Endothelial cell of umbilical vein (primary cell): ENCODE data around the gene MLNR. TPM values are rescaled to one million over a fixed set of nuclear protein-coding genes. Genes with fewer than 3 reads are reported as not detected.

Experiments
- BruUV-seq: library from RNA; stranded (reverse); fragments of 400-500 nt; replicated peaks from 2 replicates; lab custom pipeline; 2021; lab: Mats Ljungman, UMichigan
- CTCF ChIA-PET: fragments of 300-600, 350-600 bp; sonication (Branson Sonifier 250); formaldehyde crosslinking; loops from one replicate; lab custom pipeline; 2021; ENCODE audit warnings: antibody characterized with exemption, inconsistent platforms; lab: Charles Lee
- POLR2A ChIA-PET: fragments of 300-600, 350-600 bp; sonication (Branson Sonifier 250); formaldehyde crosslinking; loops from one replicate; lab custom pipeline; 2021; ENCODE audit warnings: antibody characterized with exemption, inconsistent platforms; lab: Charles Lee
- DNase-seq: peaks from one replicate; pipeline ENCODE4 v3.0.0-alpha.2; 2011; ENCODE audit warnings: low read depth, low spot score
- FAIRE-seq: peaks from 2 replicates; lab custom pipeline; 2011; peaks lifted over from hg19 to GRCh38; lab: Jason Lieb, UNC
- H2AFZ ChIP-seq: 2 replicates; pipeline ENCODE4 v1.6.0; 2012; ENCODE audit warnings: low read depth, low read length, control low read depth, inconsistent platforms
- H3K27ac ChIP-seq: 2 replicates; pipeline ENCODE4 v1.5.1; 2011; ENCODE audit warnings: low read depth, mild to moderate bottlenecking, control low read depth, low read length, moderate library complexity; ENCODE audit not compliant: insufficient read depth
- H3K27me3 ChIP-seq, 2 experiments: 2 replicates each; pipeline versions ENCODE4 v1.6.0 to v1.6.1; 2011; ENCODE audit warnings: low read length in 2 of 2, mixed read lengths in 1 of 2; ENCODE audit not compliant: control insufficient read depth in 2 of 2, insufficient read depth in 2 of 2
- H3K36me3 ChIP-seq, 2 experiments: 2 replicates in 1 of 2; 3 replicates in 1 of 2; pipeline ENCODE4 v1.5.1; 2011; ENCODE audit warnings: low read length in 2 of 2, mild to moderate bottlenecking in 1 of 2, moderate library complexity in 1 of 2; ENCODE audit not compliant: control insufficient read depth in 2 of 2, insufficient read depth in 2 of 2; ENCODE audit errors: extremely low read depth in 1 of 2
- H3K4me1 ChIP-seq: 3 replicates; pipeline ENCODE4 v1.5.1; 2011; ENCODE audit warnings: mild to moderate bottlenecking, low read length; ENCODE audit not compliant: control insufficient read depth, insufficient read depth; ENCODE audit errors: extremely low read depth
- H3K4me2 ChIP-seq: 2 replicates; pipeline ENCODE4 v1.6.1; 2011; ENCODE audit warnings: low read length, control low read depth, mixed read lengths; ENCODE audit not compliant: insufficient read depth
- H3K4me3 ChIP-seq, 3 experiments: fragments of 200-600 bp in 1 of 3; sonication (generic), shearing (Covaris generic) in 1 of 3; replicated peaks in 1 of 3; 2 replicates each; pipeline ENCODE4 v1.5.1; 2011 to 2016; ENCODE audit warnings: control low read depth in 3 of 3, low read length in 3 of 3, mild to moderate bottlenecking in 2 of 3, inconsistent platforms in 1 of 3, low read depth in 1 of 3, moderate library complexity in 1 of 3; ENCODE audit not compliant: insufficient read depth in 1 of 3
- H3K79me2 ChIP-seq: 2 replicates; pipeline ENCODE4 v1.6.0; 2012; ENCODE audit warnings: low read length, inconsistent platforms; ENCODE audit not compliant: control insufficient read depth, insufficient read depth
- H3K9ac ChIP-seq: replicated peaks from 2 replicates; pipeline ENCODE3; 2011; ENCODE audit warnings: low read length, control low read depth; ENCODE audit not compliant: insufficient read depth; ENCODE audit errors: extremely low read depth
- H3K9me1 ChIP-seq: replicated peaks from 3 replicates; pipeline ENCODE4 v1.6.0; 2011; ENCODE audit warnings: mild to moderate bottlenecking, low read length; ENCODE audit not compliant: control insufficient read depth, insufficient read depth; ENCODE audit errors: extremely low read depth
- H3K9me3 ChIP-seq: replicated peaks from 2 replicates; pipeline ENCODE4 v1.5.1; 2012; ENCODE audit warnings: low read length, inconsistent platforms; ENCODE audit not compliant: control insufficient read depth, insufficient read depth
- H4K20me1 ChIP-seq: replicated peaks from 2 replicates; pipeline ENCODE3; 2011; ENCODE audit warnings: mild to moderate bottlenecking, low read length; ENCODE audit not compliant: control insufficient read depth, insufficient read depth; ENCODE audit errors: extremely low read depth
- EZH2 ChIP-seq: IDR thresholded peaks from 2 replicates; pipeline ENCODE4 v1.6.1; 2012; ENCODE audit warnings: borderline replicate concordance, low read depth, mild to moderate bottlenecking, moderate library complexity, low read length, inconsistent platforms; ENCODE audit not compliant: severe bottlenecking
- FOS ChIP-seq: IDR thresholded peaks from 2 replicates; pipeline ENCODE4 v1.6.1; 2011; ENCODE audit warnings: mild to moderate bottlenecking, low read length, moderate library complexity, borderline replicate concordance; ENCODE audit not compliant: insufficient read depth
- GATA2 ChIP-seq: IDR thresholded peaks from 2 replicates; pipeline ENCODE4 v1.7.0; 2011; ENCODE audit warnings: low read depth, mild to moderate bottlenecking, moderate library complexity, mixed read lengths, low read length; ENCODE audit not compliant: insufficient read length, insufficient read depth
- JUN ChIP-seq: IDR thresholded peaks from 2 replicates; pipeline ENCODE4 v1.6.1; 2011; ENCODE audit warnings: borderline replicate concordance, low read depth; ENCODE audit not compliant: insufficient read length, insufficient read depth
- MYC ChIP-seq: IDR thresholded peaks from one replicate; pipeline ENCODE4 v1.6.1; 2011; ENCODE audit warnings: mild to moderate bottlenecking, low read depth, low read length
- POLR2A ChIP-seq: IDR thresholded peaks from 2 replicates; pipeline ENCODE4 v1.6.1; 2012; ENCODE audit warnings: low read depth, mild to moderate bottlenecking, control low read depth, low read length
- POLR2AphosphoS5 ChIP-seq: IDR thresholded peaks from 2 replicates; pipeline ENCODE4 v1.6.1; 2012; ENCODE audit warnings: low read depth, mild to moderate bottlenecking, control low read depth, low read length, moderate library complexity; ENCODE audit not compliant: insufficient read depth
- dilution Hi-C: fragments of 300-500 bp; cut with MboI; formaldehyde crosslinking; loops from one replicate; pipeline ENCODE4 v1.15.0; 2019; ENCODE audit warnings: low sequenced_read_pairs; ENCODE audit not compliant: extremely low pct_ligation_motif_present
- intact Hi-C: fragments of 100-400 bp; cut with micrococcal nuclease; formaldehyde crosslinking; loops from one replicate; pipeline ENCODE4 v1.10.0; 2022
- polyA plus RNA-seq, 4 experiments: library from polyadenylated mRNA; depleted of rRNA in 3 of 4; stranded (reverse) in 3 of 4; unstranded in 1 of 4; fragments of >200 nt; gene quantifications; 2 replicates each; pipeline versions ENCODE4 v1.2.1 to v1.2.3, GENCODE V29; 2011 to 2012; ENCODE audit warnings: missing spikeins in 1 of 4
- total RNA-seq: library from RNA; stranded (reverse); gene quantifications from 2 replicates; pipeline ENCODE4 v1.2.3, GENCODE V29; 2021
- TF ChIP-seq, protein P1 (sequence below): IDR thresholded peaks from 2 replicates; pipeline ENCODE4 v1.6.1; 2011; ENCODE audit not compliant: insufficient read depth, insufficient read length
- TF ChIP-seq, protein P2 (sequence below), 2 donors: IDR thresholded peaks; 1 replicate in 1 of 2; 2 replicates in 1 of 2; pipeline ENCODE4 v1.5.1; 2011; ENCODE audit warnings: low read length in 2 of 2, mild to moderate bottlenecking in 2 of 2, moderate library complexity in 2 of 2, control low read depth in 1 of 2, inconsistent platforms in 1 of 2, low read depth in 1 of 2; ENCODE audit not compliant: insufficient read depth in 1 of 2; ENCODE audit errors: extremely low read depth in 1 of 2

Gene MLNR
- total and polyA plus RNA-seq, 2 donors (not counting 3 experiments of a cell fraction or from before 2014, with no cell fraction given): not detected

DNA sequence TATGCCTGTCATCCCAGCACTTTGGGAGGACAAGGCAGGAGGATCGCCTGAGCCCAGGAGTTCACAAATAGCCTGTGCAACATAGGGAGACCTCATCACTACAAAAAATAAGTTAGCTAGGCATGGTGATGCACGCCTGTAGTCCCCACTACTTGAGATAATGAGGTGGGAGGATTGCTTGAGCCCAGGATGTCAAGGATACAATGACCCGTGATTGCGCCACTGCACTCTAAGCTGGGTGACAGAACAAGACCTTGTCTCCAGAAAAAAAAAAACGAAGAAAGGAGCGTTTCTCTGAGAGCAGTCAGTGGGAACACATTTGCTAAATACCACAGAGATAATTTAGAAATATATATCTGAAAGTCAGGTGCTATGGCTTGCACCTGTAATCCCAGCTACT is 39.4 kb downstream of the MLNR start:
- TF ChIP-seq POLR2AphosphoS5 (no peak), POLR2A (no peak), GATA2 (no peak), FOS (no peak), JUN (no peak), MYC (no peak), EZH2 (no peak)
- TF ChIP-seq, protein P1, sequence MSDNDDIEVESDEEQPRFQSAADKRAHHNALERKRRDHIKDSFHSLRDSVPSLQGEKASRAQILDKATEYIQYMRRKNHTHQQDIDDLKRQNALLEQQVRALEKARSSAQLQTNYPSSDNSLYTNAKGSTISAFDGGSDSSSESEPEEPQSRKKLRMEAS: no peak
- TF ChIP-seq, protein P2, sequence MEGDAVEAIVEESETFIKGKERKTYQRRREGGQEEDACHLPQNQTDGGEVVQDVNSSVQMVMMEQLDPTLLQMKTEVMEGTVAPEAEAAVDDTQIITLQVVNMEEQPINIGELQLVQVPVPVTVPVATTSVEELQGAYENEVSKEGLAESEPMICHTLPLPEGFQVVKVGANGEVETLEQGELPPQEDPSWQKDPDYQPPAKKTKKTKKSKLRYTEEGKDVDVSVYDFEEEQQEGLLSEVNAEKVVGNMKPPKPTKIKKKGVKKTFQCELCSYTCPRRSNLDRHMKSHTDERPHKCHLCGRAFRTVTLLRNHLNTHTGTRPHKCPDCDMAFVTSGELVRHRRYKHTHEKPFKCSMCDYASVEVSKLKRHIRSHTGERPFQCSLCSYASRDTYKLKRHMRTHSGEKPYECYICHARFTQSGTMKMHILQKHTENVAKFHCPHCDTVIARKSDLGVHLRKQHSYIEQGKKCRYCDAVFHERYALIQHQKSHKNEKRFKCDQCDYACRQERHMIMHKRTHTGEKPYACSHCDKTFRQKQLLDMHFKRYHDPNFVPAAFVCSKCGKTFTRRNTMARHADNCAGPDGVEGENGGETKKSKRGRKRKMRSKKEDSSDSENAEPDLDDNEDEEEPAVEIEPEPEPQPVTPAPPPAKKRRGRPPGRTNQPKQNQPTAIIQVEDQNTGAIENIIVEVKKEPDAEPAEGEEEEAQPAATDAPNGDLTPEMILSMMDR (IDR thresholded peaks at IDR 0.05; ENCODE audit: extremely low read depth in 1 of 2, insufficient read depth in 1 of 2, low read depth in 1 of 2, low read length in 2 of 2): no peak
- no peaks in the 10 kb centered on the region for H3K4me1 ChIP-seq
- CTCF ChIA-PET: interaction anchor here (2.1 kb wide), 1 partner anchor 21 kb away, joined by 7 read pairs; no protein-coding TSS in a partner anchor
- no peaks in the 10 kb centered on the region for H3K9me1 ChIP-seq
- H3K4me3 ChIP-seq: no peak overlapping the region
- no peaks in the 10 kb centered on the region for H3K27me3 ChIP-seq
- H3K4me2 ChIP-seq: no peak overlapping the region
- no peaks in the 10 kb centered on the region for H4K20me1 ChIP-seq
- no peak overlapping the region for H3K27ac ChIP-seq
- FAIRE-seq (no peak), DNase-seq (no peak)
- dilution Hi-C loops (no loop called here), intact Hi-C loops (no loop called here)
- H3K9ac ChIP-seq: no peak overlapping the region
- no peaks in the 10 kb centered on the region for H3K79me2 ChIP-seq
- no TSS peak for BruUV-seq
- POLR2A ChIA-PET: no interaction called here
- peaks cover 13% of the 10 kb centered on the region in 2 experiments for H3K36me3 ChIP-seq
- no peaks in the 10 kb centered on the region for H3K9me3 ChIP-seq
- H2AFZ ChIP-seq: no peak overlapping the region
